ENCODE measurements around the gene UGT1A5.

UGT1A5 gene

DNA sequence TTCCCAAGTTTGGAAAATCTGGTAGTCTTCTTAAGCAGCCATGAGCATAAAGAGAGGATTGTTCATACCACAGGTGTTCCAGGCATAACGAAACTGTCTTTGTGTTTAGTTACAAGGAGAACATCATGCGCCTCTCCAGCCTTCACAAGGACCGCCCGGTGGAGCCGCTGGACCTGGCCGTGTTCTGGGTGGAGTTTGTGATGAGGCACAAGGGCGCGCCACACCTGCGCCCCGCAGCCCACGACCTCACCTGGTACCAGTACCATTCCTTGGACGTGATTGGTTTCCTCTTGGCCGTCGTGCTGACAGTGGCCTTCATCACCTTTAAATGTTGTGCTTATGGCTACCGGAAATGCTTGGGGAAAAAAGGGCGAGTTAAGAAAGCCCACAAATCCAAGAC lies 59.4 kb downstream of the UGT1A5 start:
- peaks cover 12% of the 10 kb centered on the region for H3K9me3 Mint-ChIP-seq
- DNase-seq (no peak), ATAC-seq (no peak)
- no peak overlapping the region for H3K27ac Mint-ChIP-seq
- no peak overlapping the region for H3K4me3 Mint-ChIP-seq
- H3K27me3 Mint-ChIP-seq: peaks cover 15% of the 10 kb centered on the region
- H3K4me1 Mint-ChIP-seq: no peaks in the 10 kb centered on the region
- H3K36me3 Mint-ChIP-seq (ENCODE audit: low read depth): no peaks in the 10 kb centered on the region

DNA sequence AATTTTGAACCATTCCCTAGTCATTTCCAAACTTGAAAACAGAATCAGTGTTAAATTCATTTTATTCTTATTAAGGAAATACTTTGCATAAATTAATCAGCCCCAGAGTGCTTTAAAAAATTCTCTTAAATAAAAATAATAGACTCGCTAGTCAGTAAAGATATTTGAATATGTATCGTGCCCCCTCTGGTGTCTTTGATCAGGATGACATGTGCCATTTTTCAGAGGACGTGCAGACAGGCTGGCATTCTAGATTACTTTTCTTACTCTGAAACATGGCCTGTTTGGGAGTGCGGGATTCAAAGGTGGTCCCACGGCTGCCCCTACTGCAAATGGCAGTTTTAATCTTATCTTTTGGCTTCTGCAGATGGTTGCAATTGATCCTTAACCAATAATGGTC lies 59.9 kb downstream of the UGT1A5 start:
- ATAC-seq: no peak
- H3K27me3 Mint-ChIP-seq: peaks cover 14% of the 10 kb centered on the region
- no peak overlapping the region for H3K27ac Mint-ChIP-seq
- no peak for DNase-seq
- no peaks in the 10 kb centered on the region for H3K36me3 Mint-ChIP-seq (ENCODE audit: low read depth)
- H3K4me1 Mint-ChIP-seq: no peaks in the 10 kb centered on the region
- peaks cover 13% of the 10 kb centered on the region for H3K9me3 Mint-ChIP-seq
- no peak overlapping the region for H3K4me3 Mint-ChIP-seq

DNA sequence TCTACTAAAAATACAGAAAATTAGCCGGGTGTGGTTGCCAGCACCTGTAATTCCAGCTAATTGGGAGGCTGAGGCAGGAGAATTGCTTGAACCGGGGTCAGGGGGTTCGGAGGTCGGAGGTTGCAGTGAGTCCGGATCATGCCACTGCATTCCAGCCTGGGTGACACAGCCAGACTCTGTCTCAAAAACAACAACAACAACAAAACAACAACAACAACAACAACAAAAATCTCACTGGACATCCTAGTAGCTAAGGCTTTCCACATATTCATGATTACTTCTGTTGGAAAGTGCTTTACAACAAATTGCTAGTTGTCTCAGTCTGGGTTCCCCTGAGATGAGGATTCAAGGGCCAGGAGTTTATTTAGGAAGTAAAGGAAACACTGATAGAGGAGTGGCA lies 61.1 kb downstream of the UGT1A5 start:
- H3K36me3 Mint-ChIP-seq (ENCODE audit: low read depth): no peaks in the 10 kb centered on the region
- H3K9me3 Mint-ChIP-seq: peaks cover 13% of the 10 kb centered on the region
- no peak overlapping the region for H3K27ac Mint-ChIP-seq
- ATAC-seq (no peak), DNase-seq (no peak)
- no peaks in the 10 kb centered on the region for H3K4me1 Mint-ChIP-seq
- H3K4me3 Mint-ChIP-seq: no peak overlapping the region
- H3K27me3 Mint-ChIP-seq: peaks cover 14% of the 10 kb centered on the region

DNA sequence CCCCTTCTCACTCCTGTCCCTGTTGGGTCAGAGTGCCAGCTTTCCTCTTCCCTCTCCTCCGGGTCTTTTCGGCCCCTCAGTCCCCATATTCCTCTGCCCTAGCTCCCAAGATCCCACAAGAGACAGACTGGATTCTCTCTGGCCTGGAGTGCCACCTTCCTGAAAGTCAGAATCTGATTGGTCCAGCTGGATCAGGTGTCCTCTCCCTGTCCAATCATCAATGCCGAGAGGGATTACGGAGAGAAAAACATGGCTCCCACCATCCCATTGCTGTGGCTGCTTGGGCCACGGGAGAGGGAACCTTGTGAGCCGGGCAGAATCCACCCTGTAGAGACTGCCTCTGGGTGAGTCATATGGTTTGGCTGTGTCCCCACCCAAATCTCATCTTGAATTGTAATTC lies 62.7 kb downstream of the UGT1A5 start:
- H3K36me3 Mint-ChIP-seq (ENCODE audit: low read depth): no peaks in the 10 kb centered on the region
- H3K9me3 Mint-ChIP-seq: peaks cover 13% of the 10 kb centered on the region
- H3K27ac Mint-ChIP-seq: no peak overlapping the region
- H3K27me3 Mint-ChIP-seq: peaks cover 12% of the 10 kb centered on the region
- no peaks in the 10 kb centered on the region for H3K4me1 Mint-ChIP-seq
- H3K4me3 Mint-ChIP-seq: no peak overlapping the region
- ATAC-seq (no peak), DNase-seq (no peak)

DNA sequence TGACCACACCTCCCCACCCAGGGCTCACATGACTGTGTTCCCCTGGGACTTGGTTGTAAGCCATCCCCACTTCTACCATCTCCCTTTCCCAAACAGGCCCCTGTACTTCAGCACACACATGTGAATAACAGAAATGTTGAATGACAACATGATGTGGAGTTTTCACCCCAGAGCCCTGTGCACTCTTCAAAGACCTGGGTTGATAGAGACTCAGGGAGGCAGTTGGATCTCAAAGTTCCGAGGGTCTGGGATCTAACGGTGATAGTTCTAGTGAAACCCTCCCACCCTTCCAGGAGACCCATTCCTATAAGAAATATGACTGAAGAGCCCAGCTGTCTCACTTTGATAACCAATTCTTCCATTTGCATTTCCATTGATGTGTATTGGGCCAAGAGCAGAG lies 65.3 kb downstream of the UGT1A5 start, which contains the start of gene MROH2A:
MROH2A (plus strand) TSS at position 301 of the 400 bp plus-strand sequence. CDS start 1,029 bp downstream, outside the sequence.
- H3K9me3 Mint-ChIP-seq: peaks cover 13% of the 10 kb centered on the region
- H3K27me3 Mint-ChIP-seq: peaks cover 10% of the 10 kb centered on the region
- H3K36me3 Mint-ChIP-seq (ENCODE audit: low read depth): no peaks in the 10 kb centered on the region
- ATAC-seq (no peak), DNase-seq (no peak)
- H3K4me3 Mint-ChIP-seq: no peak within 1 kb of the TSS
- H3K4me1 Mint-ChIP-seq: no peaks in the 10 kb centered on the region
- H3K27ac Mint-ChIP-seq: no peak within 1 kb of the TSS

DNA sequence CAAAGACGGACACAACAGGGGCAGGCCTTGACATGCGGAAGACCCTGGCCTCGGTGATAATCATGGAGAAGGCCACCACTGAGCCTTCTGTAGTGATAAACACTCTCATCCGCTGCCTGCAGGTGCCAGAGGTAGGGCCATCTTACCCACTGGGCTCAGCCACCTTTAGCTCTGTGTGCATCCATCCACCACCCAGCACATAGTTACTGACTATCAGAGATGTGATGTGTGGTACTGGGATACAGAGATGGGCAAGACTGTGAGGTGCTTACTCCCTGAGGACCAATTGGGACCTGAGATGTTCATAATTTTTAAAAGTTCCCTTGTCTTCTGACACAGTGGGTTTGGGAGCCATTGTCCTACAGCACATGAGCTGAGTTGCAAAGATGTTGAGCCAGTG lies 67.0 kb downstream of the UGT1A5 start:
- no peaks in the 10 kb centered on the region for H3K4me1 Mint-ChIP-seq
- no peak overlapping the region for H3K4me3 Mint-ChIP-seq
- H3K9me3 Mint-ChIP-seq: peaks cover 13% of the 10 kb centered on the region

DNA sequence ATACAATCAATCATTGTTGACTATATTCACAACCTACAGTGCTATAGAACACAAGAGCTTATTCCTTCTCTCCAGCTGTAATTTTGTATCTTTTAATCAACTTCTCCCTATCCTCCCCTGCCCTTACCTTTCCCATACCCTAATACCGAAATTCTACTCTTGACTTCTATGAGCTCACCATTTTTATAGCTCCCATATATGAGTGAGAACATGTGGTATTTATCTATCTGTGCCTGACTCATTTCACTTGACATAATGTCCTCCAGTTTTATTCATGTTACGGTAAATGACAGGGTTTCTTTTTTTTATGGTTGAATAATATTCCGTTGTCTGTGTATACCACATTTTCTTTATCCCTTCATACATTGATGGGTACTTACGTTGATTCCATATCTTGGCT lies 68.1 kb downstream of the UGT1A5 start:
- Mint-ChIP-seq H3K4me1 (no peaks in the 10 kb centered on the region), H3K4me3 (no peak overlapping the region), H3K36me3 (ENCODE audit: low read depth) (no peaks in the 10 kb centered on the region), H3K27me3 (peaks cover 20% of the 10 kb centered on the region), H3K27ac (no peak overlapping the region), H3K9me3 (peaks cover 12% of the 10 kb centered on the region)
- DNase-seq (no peak), ATAC-seq (no peak)

More for the DNA sequence above, 67.0 kb downstream of the UGT1A5 start:
- DNase-seq (no peak), ATAC-seq (no peak)
- H3K27me3 Mint-ChIP-seq: peaks cover 18% of the 10 kb centered on the region
- no peak overlapping the region for H3K27ac Mint-ChIP-seq
- H3K36me3 Mint-ChIP-seq (ENCODE audit: low read depth): no peaks in the 10 kb centered on the region

DNA sequence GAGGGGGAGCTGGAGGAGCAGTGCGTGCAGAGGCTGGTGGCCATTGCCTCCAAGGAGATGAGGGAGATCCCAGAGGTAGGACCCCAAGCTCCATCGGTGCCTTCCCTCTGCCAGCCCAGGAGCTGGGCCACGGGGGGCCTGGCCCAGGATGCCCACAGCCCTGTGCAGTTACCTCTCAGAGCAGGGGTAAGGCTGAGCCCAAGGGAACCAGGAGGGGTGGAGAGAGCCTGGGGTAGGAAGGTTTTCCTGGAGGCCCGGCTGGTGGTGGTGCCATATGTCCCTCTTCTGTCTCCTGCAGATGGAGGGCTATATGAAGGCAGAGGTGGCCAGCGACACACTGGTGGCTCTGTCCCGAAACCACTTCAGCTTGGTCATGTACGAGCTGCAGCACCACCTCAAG lies 76.8 kb downstream of the UGT1A5 start:
- peaks cover 5% of the 10 kb centered on the region for H3K27me3 Mint-ChIP-seq
- H3K4me1 Mint-ChIP-seq: no peaks in the 10 kb centered on the region
- H3K27ac Mint-ChIP-seq: no peak overlapping the region
- H3K36me3 Mint-ChIP-seq (ENCODE audit: low read depth): no peaks in the 10 kb centered on the region
- H3K4me3 Mint-ChIP-seq: no peak overlapping the region
- ATAC-seq: peak; percentile 20
- no peak for DNase-seq
- H3K9me3 Mint-ChIP-seq: peaks cover 3% of the 10 kb centered on the region

DNA sequence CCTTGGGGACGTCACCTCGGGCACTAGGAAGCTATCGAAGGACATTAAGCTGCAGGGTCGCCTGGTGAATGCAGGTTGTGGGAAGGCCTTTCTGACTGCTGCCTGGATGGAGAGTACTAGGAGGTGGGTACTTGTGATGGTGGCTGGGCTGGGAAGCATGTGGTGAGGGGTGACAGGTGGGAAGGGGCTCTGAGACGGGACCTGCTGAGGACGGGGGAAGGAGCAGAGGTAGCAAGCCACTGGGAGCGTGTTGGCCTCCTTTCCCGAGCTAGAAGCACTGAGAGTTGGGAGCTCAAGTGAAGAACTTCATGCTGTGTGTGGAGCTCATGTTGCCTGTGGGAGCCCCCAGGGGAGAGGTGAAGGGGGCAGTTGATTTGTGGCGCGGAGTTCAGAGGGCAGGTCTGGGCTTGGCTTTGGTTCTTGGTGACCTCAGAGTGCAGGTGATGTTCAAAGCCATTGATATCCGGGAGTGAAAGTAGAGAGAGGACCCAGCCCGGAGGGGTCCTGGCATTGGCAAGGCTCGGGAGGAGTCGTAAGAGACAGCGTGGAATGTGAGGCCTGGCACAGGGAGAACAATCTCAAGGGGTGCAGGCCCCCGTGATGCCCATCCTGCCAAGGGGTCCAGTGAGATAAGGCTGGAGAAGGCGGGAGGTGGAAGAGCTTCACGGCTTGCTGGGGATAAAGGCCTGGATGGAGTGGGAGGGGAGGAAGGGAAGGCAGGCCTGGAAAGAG lies 78.6 kb downstream of the UGT1A5 start:
- DNase-seq (no peak), ATAC-seq (no peak)
- H3K27ac Mint-ChIP-seq: no peak overlapping the region
- H3K4me3 Mint-ChIP-seq: no peak overlapping the region
- no peaks in the 10 kb centered on the region for H3K36me3 Mint-ChIP-seq (ENCODE audit: low read depth)
- peaks cover 2% of the 10 kb centered on the region for H3K27me3 Mint-ChIP-seq
- no peaks in the 10 kb centered on the region for H3K4me1 Mint-ChIP-seq
- H3K9me3 Mint-ChIP-seq: no peaks in the 10 kb centered on the region

DNA sequence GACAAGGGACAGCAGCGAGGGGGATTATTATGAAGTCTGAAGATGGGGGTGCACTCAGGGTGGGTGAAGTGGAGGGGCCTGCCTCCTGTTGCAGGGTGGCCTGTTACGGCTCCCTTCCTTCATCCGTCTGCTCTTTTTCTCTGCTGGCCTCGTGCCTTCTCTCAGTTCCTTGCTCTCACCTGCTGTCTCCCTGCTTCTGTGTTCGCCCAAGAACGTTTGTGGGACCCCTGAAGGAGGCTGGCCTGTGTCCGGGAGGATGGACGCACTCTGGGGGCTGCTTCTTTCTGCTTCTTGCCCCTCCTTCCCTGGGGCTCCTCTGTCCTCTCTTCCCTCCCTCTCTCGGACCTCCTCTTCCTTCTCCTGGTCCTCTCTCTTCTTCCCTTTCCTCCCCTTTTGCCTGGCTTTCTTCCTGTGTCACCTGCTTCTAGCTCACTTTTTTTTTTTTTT lies 79.2 kb downstream of the UGT1A5 start:
- Mint-ChIP-seq H3K27me3 (peaks cover 2% of the 10 kb centered on the region), H3K9me3 (no peaks in the 10 kb centered on the region), H3K4me1 (no peaks in the 10 kb centered on the region), H3K36me3 (ENCODE audit: low read depth) (no peaks in the 10 kb centered on the region), H3K4me3 (no peak overlapping the region), H3K27ac (no peak overlapping the region)
- no peak for DNase-seq
- ATAC-seq: no peak

DNA sequence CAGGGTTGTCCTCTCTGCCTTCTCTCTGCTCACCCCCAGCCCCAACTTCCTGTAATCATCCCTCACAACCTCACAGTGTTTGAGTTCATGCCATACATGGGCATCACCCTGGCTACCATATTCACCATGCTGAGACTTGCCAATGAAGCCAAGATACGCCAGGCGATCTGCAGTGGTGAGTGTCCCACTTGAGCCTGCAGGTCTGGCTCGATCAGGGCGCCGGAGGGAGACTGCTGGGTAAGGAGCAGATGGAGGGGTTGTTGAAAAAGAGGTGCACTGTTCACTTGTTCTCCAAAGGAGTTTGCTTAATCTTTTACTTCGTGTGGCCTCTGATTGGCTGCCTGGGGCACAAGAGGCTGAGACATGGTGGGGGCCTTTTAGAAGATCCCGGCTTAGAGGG lies 80.0 kb downstream of the UGT1A5 start:
- Mint-ChIP-seq H3K4me3 (no peak overlapping the region), H3K4me1 (no peaks in the 10 kb centered on the region), H3K9me3 (no peaks in the 10 kb centered on the region), H3K36me3 (ENCODE audit: low read depth) (no peaks in the 10 kb centered on the region), H3K27ac (no peak overlapping the region), H3K27me3 (peaks cover 2% of the 10 kb centered on the region)
- DNase-seq (no peak), ATAC-seq (no peak)

DNA sequence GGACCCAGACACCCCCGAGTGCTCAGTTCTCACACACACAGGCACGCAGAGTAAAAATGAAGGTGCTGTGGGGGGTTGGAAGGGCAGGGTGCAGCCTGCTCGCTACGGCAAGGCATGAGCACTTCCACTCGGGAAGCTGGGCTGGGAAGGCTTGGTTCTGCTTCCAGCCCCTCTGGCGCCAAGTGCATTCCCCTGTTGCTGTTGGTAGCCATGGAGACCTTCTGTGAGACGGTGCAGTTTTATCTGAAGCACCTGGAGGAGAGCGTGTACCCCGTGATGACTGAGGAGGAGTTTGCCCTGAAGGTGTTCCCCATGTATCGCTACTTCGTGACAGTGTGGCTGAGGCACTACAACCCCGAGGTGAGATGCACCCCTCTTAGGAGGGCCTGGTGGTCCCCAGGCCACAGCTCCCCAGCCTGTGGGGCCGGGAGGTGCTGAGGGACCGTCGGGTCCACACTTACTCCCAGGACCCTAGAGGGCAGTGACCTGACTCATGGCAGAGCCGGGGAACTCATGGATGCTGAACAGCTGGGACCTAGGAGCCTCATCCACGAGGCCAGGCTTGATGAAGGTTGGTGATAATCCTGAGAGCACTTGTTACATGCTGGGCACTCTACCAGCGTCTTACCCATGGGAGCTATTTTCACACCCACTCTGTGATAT lies 80.9 kb downstream of the UGT1A5 start:
- no peak overlapping the region for H3K27ac Mint-ChIP-seq
- ATAC-seq: no peak
- no peaks in the 10 kb centered on the region for H3K36me3 Mint-ChIP-seq (ENCODE audit: low read depth)
- H3K4me1 Mint-ChIP-seq: no peaks in the 10 kb centered on the region
- H3K27me3 Mint-ChIP-seq: peaks cover 2% of the 10 kb centered on the region
- no peak for DNase-seq
- no peaks in the 10 kb centered on the region for H3K9me3 Mint-ChIP-seq
- no peak overlapping the region for H3K4me3 Mint-ChIP-seq

DNA sequence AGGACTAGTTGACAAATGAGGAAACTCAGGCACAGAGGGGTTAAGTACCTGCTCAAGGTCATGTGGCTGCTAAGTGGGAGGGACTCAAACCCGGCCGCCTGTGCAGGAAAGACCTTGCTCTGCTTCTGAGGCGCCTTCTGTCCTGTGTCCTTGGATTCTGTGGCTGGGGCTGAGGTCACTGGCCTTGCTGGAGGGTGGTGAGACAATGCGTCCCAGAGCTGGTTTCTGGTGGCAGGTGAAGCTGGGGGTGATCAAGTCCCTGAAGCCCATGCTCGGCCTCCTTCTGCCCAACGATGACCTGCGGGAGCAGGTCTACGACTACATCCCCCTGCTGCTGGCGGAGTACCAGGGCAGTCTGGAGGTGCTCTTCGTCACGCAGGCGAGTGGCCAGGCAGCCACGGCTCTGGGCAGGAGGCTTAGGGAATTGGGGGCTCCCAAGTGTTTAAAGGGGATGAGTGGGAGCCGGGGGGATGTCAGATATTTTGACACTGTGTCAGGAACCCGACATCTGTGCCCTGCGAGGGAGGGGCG lies 81.5 kb downstream of the UGT1A5 start:
- H3K27me3 Mint-ChIP-seq: peaks cover 2% of the 10 kb centered on the region

DNA sequence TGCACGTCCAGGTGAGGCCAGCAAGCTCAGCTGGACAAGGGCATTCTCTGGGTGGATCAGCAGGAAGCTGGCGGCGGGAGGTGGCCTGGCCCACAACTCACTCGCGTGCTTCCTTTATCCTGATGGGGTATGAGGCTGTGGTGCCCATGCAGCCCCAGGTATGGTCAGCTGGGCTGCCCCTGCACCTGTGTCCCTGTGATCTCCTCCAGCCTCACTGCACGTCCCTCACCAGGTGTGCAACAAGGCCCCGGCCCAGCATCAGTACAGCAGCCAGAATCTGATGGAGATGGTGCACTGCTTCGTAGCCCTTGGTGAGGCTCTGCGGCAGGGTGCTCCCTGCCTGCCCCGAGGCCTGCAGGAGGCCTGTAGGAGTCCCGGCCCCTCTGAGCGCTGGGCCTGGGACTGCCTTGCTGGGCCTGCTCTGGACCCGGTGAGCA lies 83.0 kb downstream of the UGT1A5 start:
- H3K27ac Mint-ChIP-seq: no peak overlapping the region
- H3K4me1 Mint-ChIP-seq: no peaks in the 10 kb centered on the region
- H3K4me3 Mint-ChIP-seq: no peak overlapping the region
- DNase-seq: no peak
- H3K9me3 Mint-ChIP-seq: peaks cover 6% of the 10 kb centered on the region
- no peaks in the 10 kb centered on the region for H3K36me3 Mint-ChIP-seq (ENCODE audit: low read depth)
- no peaks in the 10 kb centered on the region for H3K27me3 Mint-ChIP-seq
- ATAC-seq: no peak

More for the DNA sequence above, 81.5 kb downstream of the UGT1A5 start:
- ATAC-seq (no peak), DNase-seq (no peak)
- no peaks in the 10 kb centered on the region for H3K36me3 Mint-ChIP-seq (ENCODE audit: low read depth)
- no peaks in the 10 kb centered on the region for H3K9me3 Mint-ChIP-seq
- no peaks in the 10 kb centered on the region for H3K4me1 Mint-ChIP-seq
- H3K27ac Mint-ChIP-seq: no peak overlapping the region
- no peak overlapping the region for H3K4me3 Mint-ChIP-seq

DNA sequence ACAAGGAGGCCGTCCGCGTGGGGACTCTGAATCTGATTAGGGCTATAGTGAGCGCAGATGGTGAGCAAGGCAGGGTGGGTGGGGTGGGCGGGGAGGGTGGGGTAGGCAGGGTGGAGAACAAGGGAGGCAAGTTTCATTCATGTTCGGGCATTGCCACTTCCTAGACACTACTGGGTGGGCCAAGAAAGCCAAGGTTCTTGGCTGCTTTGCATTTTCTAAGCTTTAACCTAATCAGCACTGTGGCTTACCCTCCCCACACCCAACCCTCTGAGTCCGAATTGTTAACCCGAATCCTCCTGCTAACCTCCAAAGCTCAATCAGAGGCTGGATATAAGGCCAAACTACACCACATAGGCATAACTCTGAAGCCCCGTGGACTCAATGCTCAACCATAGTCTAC lies 83.5 kb downstream of the UGT1A5 start:
- peaks cover 6% of the 10 kb centered on the region for H3K9me3 Mint-ChIP-seq
- no peaks in the 10 kb centered on the region for H3K36me3 Mint-ChIP-seq (ENCODE audit: low read depth)
- DNase-seq (no peak), ATAC-seq (no peak)
- H3K27ac Mint-ChIP-seq: no peak overlapping the region
- H3K4me3 Mint-ChIP-seq: no peak overlapping the region
- no peaks in the 10 kb centered on the region for H3K4me1 Mint-ChIP-seq
- no peaks in the 10 kb centered on the region for H3K27me3 Mint-ChIP-seq
